GM23338 (cell line): Measurements from ENCODE around the gene ZNF202. TPM values are rescaled to one million over a fixed set of nuclear protein-coding genes. Genes with fewer than 3 reads are reported as not detected.
"Not testable (repeated sequence)": the region's sequence is repeated elsewhere in the genome, so short reads cannot be mapped to it uniquely, and the experiment has no call there.

Source experiments
- ATAC-seq: fragments of 200-7000 bp; cut with Tn5 transposase; 3 replicates; pipeline ENCODE4 v1.9.1; 2020
- DNase-seq: peaks from one replicate; pipeline ENCODE4 v3.0.0-alpha.2; 2015; ENCODE audit warnings: low spot score
- H2AFZ ChIP-seq: fragments of 200-600 bp; sonication (generic); 2 replicates; pipeline ENCODE4 v1.8.0; 2016; ENCODE audit warnings: antibody characterized with exemption, mild to moderate bottlenecking, moderate library complexity
- H3F3A ChIP-seq: fragments of 200-600 bp; sonication (generic); replicated peaks from 2 replicates; pipeline ENCODE4 v1.8.0; 2017; ENCODE audit warnings: antibody characterized with exemption, mixed run types, low read depth
- H3K27ac ChIP-seq: fragments of 200-600 bp; sonication (generic); 2 replicates; pipeline ENCODE4 v1.6.1; 2016; ENCODE audit warnings: low read depth
- H3K27me3 ChIP-seq: fragments of 200-600 bp; sonication (generic); 2 replicates; pipeline ENCODE4 v1.8.0; 2016; ENCODE audit warnings: mild to moderate bottlenecking, mixed run types, moderate library complexity; ENCODE audit not compliant: insufficient read depth
- H3K36me3 ChIP-seq: fragments of 200-600 bp; sonication (generic); 2 replicates; pipeline ENCODE4 v1.8.0; 2016; ENCODE audit warnings: mild to moderate bottlenecking; ENCODE audit not compliant: insufficient read depth
- H3K4me1 ChIP-seq: fragments of 200-600 bp; sonication (generic); 2 replicates; pipeline ENCODE4 v1.8.0; 2016; ENCODE audit warnings: mild to moderate bottlenecking, moderate library complexity; ENCODE audit not compliant: insufficient read depth
- H3K4me2 ChIP-seq: fragments of 200-600 bp; sonication (generic); 2 replicates; pipeline ENCODE4 v1.7.1; 2017; ENCODE audit warnings: mixed run types
- H3K4me3 ChIP-seq: fragments of 200-600 bp; sonication (generic); 2 replicates; pipeline ENCODE4 v1.6.1; 2016; ENCODE audit warnings: mixed run types
- H3K79me2 ChIP-seq: fragments of 200-600 bp; sonication (generic); replicated peaks from 2 replicates; pipeline ENCODE4 v1.8.0; 2017; ENCODE audit warnings: mild to moderate bottlenecking; ENCODE audit not compliant: insufficient read depth
- H3K9me2 ChIP-seq: fragments of 200-600 bp; sonication (generic); 2 replicates; pipeline ENCODE4 v1.8.0; 2017; ENCODE audit not compliant: insufficient read depth
- H4K20me1 ChIP-seq: fragments of 200-600 bp; sonication (generic); replicated peaks from 2 replicates; pipeline ENCODE4 v1.8.0; 2017; ENCODE audit warnings: mild to moderate bottlenecking; ENCODE audit not compliant: insufficient read depth
- H3K27ac Mint-ChIP-seq: 2 replicates; pipeline ENCODE4 v1.8.0; 2020; ENCODE audit warnings: inconsistent platforms, mild to moderate bottlenecking, moderate library complexity, mixed read lengths
- H3K27me3 Mint-ChIP-seq: 3 replicates; pipeline ENCODE4 v1.8.0; 2022; ENCODE audit warnings: low read depth, mild to moderate bottlenecking, moderate library complexity, mixed read lengths, inconsistent platforms; ENCODE audit not compliant: insufficient read depth, poor library complexity
- H3K36me3 Mint-ChIP-seq: 3 replicates; pipeline ENCODE4 v1.8.0; 2021; ENCODE audit warnings: low read depth, mild to moderate bottlenecking, inconsistent platforms, moderate library complexity, mixed read lengths
- H3K4me1 Mint-ChIP-seq: 3 replicates; pipeline ENCODE4 v1.8.0; 2020; ENCODE audit warnings: mild to moderate bottlenecking, inconsistent platforms, mixed read lengths
- H3K4me3 Mint-ChIP-seq: 3 replicates; pipeline ENCODE4 v1.8.0; 2021; ENCODE audit warnings: moderate library complexity, mild to moderate bottlenecking, inconsistent platforms, mixed read lengths
- H3K9me3 Mint-ChIP-seq: 3 replicates; pipeline ENCODE4 v1.8.0; 2020; ENCODE audit warnings: moderate library complexity, mild to moderate bottlenecking, inconsistent platforms, mixed read lengths
- CREB1 ChIP-seq: fragments of 250-450 bp; sonication (Bioruptor Pico); IDR thresholded peaks from 2 replicates; pipeline ENCODE4 v1.5.0; 2020; ENCODE audit warnings: low read depth, mild to moderate bottlenecking, moderate library complexity
- EZH2 ChIP-seq: fragments of 200-600 bp; sonication (generic); IDR thresholded peaks from one replicate; pipeline ENCODE4 v1.8.0; 2017; ENCODE audit warnings: antibody characterized with exemption, mild to moderate bottlenecking, low read depth; ENCODE audit not compliant: unreplicated experiment
- EZH2phosphoT487 ChIP-seq: fragments of 200-600 bp; sonication (generic); IDR thresholded peaks from one replicate; pipeline ENCODE4 v1.8.1; 2018; ENCODE audit warnings: antibody characterized with exemption; ENCODE audit not compliant: unreplicated experiment
- JUNB ChIP-seq: IDR thresholded peaks from one replicate; pipeline ENCODE4 v1.6.1; 2016; ENCODE audit warnings: antibody characterized with exemption; ENCODE audit not compliant: unreplicated experiment
- POLR2AphosphoS5 ChIP-seq: IDR thresholded peaks from 2 replicates; pipeline ENCODE4 v1.6.1; 2016; ENCODE audit warnings: antibody characterized with exemption, low read depth
- STAT1 ChIP-seq: IDR thresholded peaks from one replicate; pipeline ENCODE4 v1.6.1; 2016; ENCODE audit warnings: antibody characterized with exemption; ENCODE audit not compliant: unreplicated experiment
- ZNF114 ChIP-seq: fragments of 250-450 bp; sonication (Bioruptor Pico); IDR thresholded peaks from 2 replicates; pipeline ENCODE4 v1.5.0; 2020; ENCODE audit warnings: mild to moderate bottlenecking, moderate library complexity
- ZNF331 ChIP-seq: fragments of 250-450 bp; sonication (Bioruptor Pico); IDR thresholded peaks from 2 replicates; pipeline ENCODE4 v1.5.0; 2020; ENCODE audit warnings: low read depth, mild to moderate bottlenecking, moderate library complexity
- polyA plus RNA-seq: library from polyadenylated mRNA; unstranded; fragments of >200 nt; fragmentation: Nextera tagmentation; extraction: Ambion mirVana; gene quantifications from 2 replicates; pipeline ENCODE4 v1.2.1, GENCODE V29; 2016
- total RNA-seq: library from RNA; depleted of rRNA; stranded (reverse); fragments of >200 nt; shearing (Covaris generic); gene quantifications from 2 replicates; pipeline ENCODE4 v1.2.3, GENCODE V29; 2014
- TF ChIP-seq, protein P1 (sequence below): IDR thresholded peaks from 2 replicates; pipeline ENCODE4 v1.6.1; 2016; ENCODE audit warnings: antibody characterized with exemption
- TF ChIP-seq, protein P2 (sequence below): fragments of 250-450 bp; sonication (Bioruptor Pico); IDR thresholded peaks from 2 replicates; pipeline ENCODE4 v1.5.0; 2020; ENCODE audit warnings: mild to moderate bottlenecking, moderate library complexity

The ZNF202 gene
- total and polyA plus RNA-seq, 2 experiments from 2014 or later, result 18.2 to 36.7 TPM

DNA sequence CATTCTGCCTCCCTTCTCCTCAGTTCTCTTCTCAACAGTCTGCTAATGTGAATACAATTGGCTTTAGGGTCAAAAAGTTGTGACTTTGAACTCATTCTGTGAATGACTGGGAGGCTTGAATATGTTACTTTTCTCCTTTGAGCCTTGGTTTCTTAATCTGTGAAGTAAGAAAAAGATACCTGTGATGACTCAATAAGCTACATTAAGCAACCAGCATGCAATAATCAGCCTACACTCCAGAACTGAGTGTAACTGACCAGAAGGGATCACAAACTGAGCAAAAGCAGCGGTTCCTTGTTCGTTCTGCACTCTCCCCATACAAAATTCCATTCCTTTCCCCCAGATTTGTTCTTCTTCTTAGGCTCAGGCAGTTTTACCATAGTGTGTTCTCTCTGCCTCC, 23.4 kb downstream of the ZNF202 start:
- H3K4me3 Mint-ChIP-seq, result no peak overlapping the region
- no peaks in the 10 kb centered on the region for H3K36me3 ChIP-seq
- H3K27me3 ChIP-seq, result no peaks in the 10 kb centered on the region
- H3K4me1 Mint-ChIP-seq, result no peaks in the 10 kb centered on the region
- H4K20me1 ChIP-seq, result no peaks in the 10 kb centered on the region
- H2AFZ ChIP-seq, result no peak overlapping the region
- TF ChIP-seq EZH2, result no peak
- TF ChIP-seq ZNF114 (CRISPR knock-in tag), result no peak
- no peak for TF ChIP-seq CREB1 (CRISPR knock-in tag)
- TF ChIP-seq, protein P1, sequence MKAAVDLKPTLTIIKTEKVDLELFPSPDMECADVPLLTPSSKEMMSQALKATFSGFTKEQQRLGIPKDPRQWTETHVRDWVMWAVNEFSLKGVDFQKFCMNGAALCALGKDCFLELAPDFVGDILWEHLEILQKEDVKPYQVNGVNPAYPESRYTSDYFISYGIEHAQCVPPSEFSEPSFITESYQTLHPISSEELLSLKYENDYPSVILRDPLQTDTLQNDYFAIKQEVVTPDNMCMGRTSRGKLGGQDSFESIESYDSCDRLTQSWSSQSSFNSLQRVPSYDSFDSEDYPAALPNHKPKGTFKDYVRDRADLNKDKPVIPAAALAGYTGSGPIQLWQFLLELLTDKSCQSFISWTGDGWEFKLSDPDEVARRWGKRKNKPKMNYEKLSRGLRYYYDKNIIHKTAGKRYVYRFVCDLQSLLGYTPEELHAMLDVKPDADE, result no peak
- no peak for TF ChIP-seq JUNB
- no peak for TF ChIP-seq ZNF331
- no peaks in the 10 kb centered on the region for H3K79me2 ChIP-seq
- H3K27ac Mint-ChIP-seq, result no peak overlapping the region
- peaks cover 6% of the 10 kb centered on the region for H3K27me3 Mint-ChIP-seq
- H3K36me3 Mint-ChIP-seq, result no peaks in the 10 kb centered on the region; the same call in 1 of the 3 replicates
- no peak overlapping the region for H3K27ac ChIP-seq
- no peaks in the 10 kb centered on the region for H3K4me1 ChIP-seq
- ATAC-seq, result no peak
- no peaks in the 10 kb centered on the region; the same call in 1 of the 2 replicates for H3F3A ChIP-seq
- no peak for DNase-seq
- H3K4me2 ChIP-seq, result no peak overlapping the region
- H3K9me3 Mint-ChIP-seq, result peaks cover under 1% of the 10 kb centered on the region; the same call in 1 of the 3 replicates
- H3K4me3 ChIP-seq, result no peak overlapping the region
- no peaks in the 10 kb centered on the region for H3K9me2 ChIP-seq

DNA sequence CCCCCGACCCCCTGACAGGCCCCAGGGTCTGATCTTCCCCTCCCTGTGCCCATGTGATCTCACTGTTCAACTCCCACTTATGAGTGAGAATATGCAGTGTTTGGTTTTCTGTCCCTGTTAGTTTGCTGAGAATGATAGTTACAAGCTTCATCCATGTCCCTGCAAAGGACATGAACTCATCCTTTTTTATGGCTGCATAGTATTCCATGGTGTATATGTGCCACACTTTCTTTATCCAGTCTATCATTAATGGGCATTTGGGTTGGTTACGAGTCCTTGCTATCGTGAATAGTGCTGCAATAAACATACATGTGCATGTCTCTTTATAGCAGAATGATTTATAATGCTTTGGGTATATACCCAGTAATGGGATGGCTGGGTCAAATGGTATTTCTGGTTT, 28.8 kb downstream of the ZNF202 start:
- H3K4me2 ChIP-seq, H3K27ac ChIP-seq, H3K36me3 ChIP-seq, ATAC-seq, H2AFZ ChIP-seq, H4K20me1 ChIP-seq, H3K79me2 ChIP-seq, H3K36me3 Mint-ChIP-seq, DNase-seq, H3K9me2 ChIP-seq, H3K27me3 ChIP-seq, H3K9me3 Mint-ChIP-seq, H3F3A ChIP-seq, H3K27ac Mint-ChIP-seq, H3K4me1 ChIP-seq, H3K4me3 ChIP-seq, H3K4me1 Mint-ChIP-seq, H3K4me3 Mint-ChIP-seq: not testable (repeated sequence)
- H3K27me3 Mint-ChIP-seq, result peaks cover 10% of the 10 kb centered on the region

DNA sequence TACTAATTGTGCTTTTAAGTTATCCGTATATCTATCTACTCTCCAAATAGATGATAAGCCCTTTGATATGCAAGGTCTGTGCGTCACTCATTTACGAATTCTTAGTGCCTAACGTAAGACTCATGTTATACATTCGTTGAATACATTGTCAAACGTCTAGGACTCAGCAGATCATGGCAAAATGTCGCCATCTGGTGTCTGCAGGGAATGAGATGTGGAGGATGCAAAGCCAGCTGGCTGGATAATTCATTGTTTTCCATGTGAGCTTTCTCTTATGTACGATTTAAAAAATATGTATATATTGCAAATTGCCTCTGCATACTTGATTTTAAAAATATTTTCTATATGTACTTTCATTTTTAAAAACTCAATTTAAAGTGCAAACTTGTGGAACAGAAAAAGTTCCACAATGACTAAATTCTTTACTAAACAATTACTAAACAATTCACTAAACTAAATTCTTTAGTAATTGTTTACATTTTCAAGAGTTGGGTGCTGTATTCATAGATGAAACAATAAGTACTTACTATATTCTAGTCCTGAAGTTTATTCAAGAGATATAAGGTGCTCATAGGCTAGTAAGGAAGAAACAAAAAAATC, 33.8 kb downstream of the ZNF202 start:
- H3K27me3 Mint-ChIP-seq, result peaks cover 8% of the 10 kb centered on the region
- DNase-seq (peak; percentile 85), ATAC-seq (peak; percentile 81)
- Histone ChIP-seq H3K36me3 (no peaks in the 10 kb centered on the region), H3K27me3 (no peaks in the 10 kb centered on the region), H3K4me1 (0 out of 2 replicates have a peak, but pooled peaks cover 7% of the 10 kb centered on the region), H4K20me1 (no peaks in the 10 kb centered on the region), H3K4me3 (no peak overlapping the region), H3K9me2 (no peaks in the 10 kb centered on the region), H3K79me2 (no peaks in the 10 kb centered on the region), H3K27ac (no peak overlapping the region), H3K4me2 (no peak overlapping the region), H2AFZ (no peak overlapping the region), H3F3A (no peaks in the 10 kb centered on the region)
- peaks cover 7% of the 10 kb centered on the region for H3K4me1 Mint-ChIP-seq
- H3K4me3 Mint-ChIP-seq, result no peak overlapping the region
- H3K27ac Mint-ChIP-seq, result no peak overlapping the region
- no peaks in the 10 kb centered on the region; the same call in 2 of the 3 replicates for H3K9me3 Mint-ChIP-seq
- H3K36me3 Mint-ChIP-seq, result no peaks in the 10 kb centered on the region
- no peak for TF ChIP-seq POLR2AphosphoS5
- TF ChIP-seq, protein P2, sequence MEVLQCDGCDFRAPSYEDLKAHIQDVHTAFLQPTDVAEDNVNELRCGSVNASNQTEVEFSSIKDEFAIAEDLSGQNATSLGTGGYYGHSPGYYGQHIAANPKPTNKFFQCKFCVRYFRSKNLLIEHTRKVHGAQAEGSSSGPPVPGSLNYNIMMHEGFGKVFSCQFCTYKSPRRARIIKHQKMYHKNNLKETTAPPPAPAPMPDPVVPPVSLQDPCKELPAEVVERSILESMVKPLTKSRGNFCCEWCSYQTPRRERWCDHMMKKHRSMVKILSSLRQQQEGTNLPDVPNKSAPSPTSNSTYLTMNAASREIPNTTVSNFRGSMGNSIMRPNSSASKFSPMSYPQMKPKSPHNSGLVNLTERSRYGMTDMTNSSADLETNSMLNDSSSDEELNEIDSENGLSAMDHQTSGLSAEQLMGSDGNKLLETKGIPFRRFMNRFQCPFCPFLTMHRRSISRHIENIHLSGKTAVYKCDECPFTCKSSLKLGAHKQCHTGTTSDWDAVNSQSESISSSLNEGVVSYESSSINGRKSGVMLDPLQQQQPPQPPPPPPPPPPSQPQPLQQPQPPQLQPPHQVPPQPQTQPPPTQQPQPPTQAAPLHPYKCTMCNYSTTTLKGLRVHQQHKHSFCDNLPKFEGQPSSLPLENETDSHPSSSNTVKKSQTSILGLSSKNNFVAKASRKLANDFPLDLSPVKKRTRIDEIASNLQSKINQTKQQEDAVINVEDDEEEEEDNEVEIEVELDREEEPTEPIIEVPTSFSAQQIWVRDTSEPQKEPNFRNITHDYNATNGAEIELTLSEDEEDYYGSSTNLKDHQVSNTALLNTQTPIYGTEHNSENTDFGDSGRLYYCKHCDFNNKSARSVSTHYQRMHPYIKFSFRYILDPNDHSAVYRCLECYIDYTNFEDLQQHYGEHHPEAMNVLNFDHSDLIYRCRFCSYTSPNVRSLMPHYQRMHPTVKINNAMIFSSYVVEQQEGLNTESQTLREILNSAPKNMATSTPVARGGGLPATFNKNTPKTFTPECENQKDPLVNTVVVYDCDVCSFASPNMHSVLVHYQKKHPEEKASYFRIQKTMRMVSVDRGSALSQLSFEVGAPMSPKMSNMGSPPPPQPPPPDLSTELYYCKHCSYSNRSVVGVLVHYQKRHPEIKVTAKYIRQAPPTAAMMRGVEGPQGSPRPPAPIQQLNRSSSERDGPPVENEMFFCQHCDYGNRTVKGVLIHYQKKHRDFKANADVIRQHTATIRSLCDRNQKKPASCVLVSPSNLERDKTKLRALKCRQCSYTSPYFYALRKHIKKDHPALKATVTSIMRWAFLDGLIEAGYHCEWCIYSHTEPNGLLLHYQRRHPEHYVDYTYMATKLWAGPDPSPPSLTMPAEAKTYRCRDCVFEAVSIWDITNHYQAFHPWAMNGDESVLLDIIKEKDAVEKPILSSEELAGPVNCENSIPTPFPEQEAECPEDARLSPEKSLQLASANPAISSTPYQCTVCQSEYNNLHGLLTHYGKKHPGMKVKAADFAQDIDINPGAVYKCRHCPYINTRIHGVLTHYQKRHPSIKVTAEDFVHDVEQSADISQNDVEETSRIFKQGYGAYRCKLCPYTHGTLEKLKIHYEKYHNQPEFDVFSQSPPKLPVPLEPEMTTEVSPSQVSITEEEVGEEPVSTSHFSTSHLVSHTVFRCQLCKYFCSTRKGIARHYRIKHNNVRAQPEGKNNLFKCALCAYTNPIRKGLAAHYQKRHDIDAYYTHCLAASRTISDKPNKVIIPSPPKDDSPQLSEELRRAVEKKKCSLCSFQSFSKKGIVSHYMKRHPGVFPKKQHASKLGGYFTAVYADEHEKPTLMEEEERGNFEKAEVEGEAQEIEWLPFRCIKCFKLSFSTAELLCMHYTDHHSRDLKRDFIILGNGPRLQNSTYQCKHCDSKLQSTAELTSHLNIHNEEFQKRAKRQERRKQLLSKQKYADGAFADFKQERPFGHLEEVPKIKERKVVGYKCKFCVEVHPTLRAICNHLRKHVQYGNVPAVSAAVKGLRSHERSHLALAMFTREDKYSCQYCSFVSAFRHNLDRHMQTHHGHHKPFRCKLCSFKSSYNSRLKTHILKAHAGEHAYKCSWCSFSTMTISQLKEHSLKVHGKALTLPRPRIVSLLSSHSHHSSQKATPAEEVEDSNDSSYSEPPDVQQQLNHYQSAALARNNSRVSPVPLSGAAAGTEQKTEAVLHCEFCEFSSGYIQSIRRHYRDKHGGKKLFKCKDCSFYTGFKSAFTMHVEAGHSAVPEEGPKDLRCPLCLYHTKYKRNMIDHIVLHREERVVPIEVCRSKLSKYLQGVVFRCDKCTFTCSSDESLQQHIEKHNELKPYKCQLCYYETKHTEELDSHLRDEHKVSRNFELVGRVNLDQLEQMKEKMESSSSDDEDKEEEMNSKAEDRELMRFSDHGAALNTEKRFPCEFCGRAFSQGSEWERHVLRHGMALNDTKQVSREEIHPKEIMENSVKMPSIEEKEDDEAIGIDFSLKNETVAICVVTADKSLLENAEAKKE (CRISPR knock-in tag), result no peak
- TF ChIP-seq EZH2phosphoT487, result no peak
- no peak for TF ChIP-seq STAT1
